HepG2 (cell line): ENCODE results near the gene ENPP7. TPM values are rescaled to one million over a fixed set of nuclear protein-coding genes. Genes with fewer than 3 reads are reported as not detected.

ENCODE experiments used
- AGO1 ChIP-seq: fragments of 200-400 bp; formaldehyde crosslinking; IDR thresholded peaks from 2 replicates; pipeline ENCODE4 v1.6.1; 2017; ENCODE audit warnings: mild to moderate bottlenecking, low read depth, low read length, moderate library complexity; ENCODE audit not compliant: poor library complexity, severe bottlenecking
- AKAP8 ChIP-seq: sonication (generic); formaldehyde crosslinking; IDR thresholded peaks from 2 replicates; pipeline ENCODE4 v1.5.1; 2020; ENCODE audit warnings: mild to moderate bottlenecking, missing genetic modification reagents
- CREM ChIP-seq, 2 experiments: sonication (generic) in 1 of 2; formaldehyde crosslinking in 1 of 2; IDR thresholded peaks; 2 replicates each; pipeline versions ENCODE4 v1.4.0 to v1.6.1; 2016 to 2020; ENCODE audit warnings: antibody characterized with exemption in 1 of 2, mild to moderate bottlenecking in 1 of 2, missing genetic modification reagents in 1 of 2
- EEA1 ChIP-seq: sonication (generic); formaldehyde crosslinking; IDR thresholded peaks from 2 replicates; pipeline ENCODE4 v1.5.1; 2020; ENCODE audit warnings: mild to moderate bottlenecking, missing genetic modification reagents, borderline replicate concordance
- HIVEP1 ChIP-seq: sonication (generic); formaldehyde crosslinking; IDR thresholded peaks from 2 replicates; pipeline ENCODE4 v1.4.0; 2020; ENCODE audit warnings: mild to moderate bottlenecking, missing genetic modification reagents
- HOXA3 ChIP-seq: sonication (generic); formaldehyde crosslinking; IDR thresholded peaks from 2 replicates; pipeline ENCODE4 v1.5.0; 2020; ENCODE audit warnings: missing genetic modification reagents
- MLLT10 ChIP-seq: sonication (generic); formaldehyde crosslinking; IDR thresholded peaks from 2 replicates; pipeline ENCODE4 v1.4.0; 2020; ENCODE audit warnings: missing genetic modification reagents
- PRPF4 ChIP-seq: fragments of 200-400 bp; formaldehyde crosslinking; IDR thresholded peaks from 2 replicates; pipeline ENCODE4 v1.6.1; 2016; ENCODE audit warnings: low read length, low read depth; ENCODE audit not compliant: poor library complexity, severe bottlenecking
- RORA ChIP-seq: sonication (generic); formaldehyde crosslinking; IDR thresholded peaks from 2 replicates; pipeline ENCODE4 v1.5.0; 2020; ENCODE audit warnings: mild to moderate bottlenecking, missing genetic modification reagents, moderate library complexity
- SIN3A ChIP-seq: IDR thresholded peaks from 2 replicates; pipeline ENCODE4 v1.6.1; 2011; ENCODE audit warnings: low read depth, mild to moderate bottlenecking, control low read depth, low read length, borderline replicate concordance
- SNAPC4 ChIP-seq: sonication (generic); formaldehyde crosslinking; IDR thresholded peaks from 2 replicates; pipeline ENCODE4 v1.4.0; 2020; ENCODE audit warnings: mild to moderate bottlenecking, missing genetic modification reagents
- ZBTB20 ChIP-seq: sonication (generic); formaldehyde crosslinking; IDR thresholded peaks from 2 replicates; pipeline ENCODE4 v1.8.1; 2023; ENCODE audit warnings: missing genetic modification reagents, low read depth, mild to moderate bottlenecking, borderline replicate concordance
- ZNF136 ChIP-seq: sonication (generic); formaldehyde crosslinking; IDR thresholded peaks from 2 replicates; pipeline ENCODE4 v1.8.1; 2022; ENCODE audit warnings: low read depth, mild to moderate bottlenecking, moderate library complexity, missing genetic modification reagents
- ZNF367 ChIP-seq: sonication (generic); formaldehyde crosslinking; IDR thresholded peaks from 2 replicates; pipeline ENCODE4 v1.4.0; 2020; ENCODE audit warnings: missing genetic modification reagents, borderline replicate concordance
- ZNF563 ChIP-seq: sonication (generic); formaldehyde crosslinking; IDR thresholded peaks from 2 replicates; pipeline ENCODE4 v1.8.0; 2022; ENCODE audit warnings: mild to moderate bottlenecking, moderate library complexity, missing genetic modification reagents
- ZNF703 ChIP-seq: sonication (generic); formaldehyde crosslinking; IDR thresholded peaks from 2 replicates; pipeline ENCODE4 v1.5.1; 2020; ENCODE audit warnings: missing genetic modification reagents, mild to moderate bottlenecking, moderate library complexity, borderline replicate concordance
- ZNF737 ChIP-seq: sonication (generic); formaldehyde crosslinking; IDR thresholded peaks from 2 replicates; pipeline ENCODE4 v1.5.0; 2020; ENCODE audit warnings: missing genetic modification reagents, mild to moderate bottlenecking, borderline replicate concordance
- ZNF746 ChIP-seq: sonication (generic); formaldehyde crosslinking; IDR thresholded peaks from 2 replicates; pipeline ENCODE4 v1.8.0; 2022; ENCODE audit warnings: mild to moderate bottlenecking, missing genetic modification reagents
- polyA plus RNA-seq, 8 experiments: library from polyadenylated mRNA; depleted of rRNA in 3 of 8; stranded (reverse) in 7 of 8; unstranded in 1 of 8; fragments of >200 nt; fragmentation: Illumina TruSeq in 4 of 8; extraction: Trizol in 4 of 8; gene quantifications; 2 replicates each; pipeline versions ENCODE4 v1.2.1 to v1.2.3, GENCODE V29; 2011 to 2016; ENCODE audit warnings: low read depth in 4 of 8, missing spikeins in 1 of 8, mixed read lengths in 1 of 8; ENCODE audit not compliant: insufficient read depth in 1 of 8
- total RNA-seq, 5 experiments: library from RNA; depleted of rRNA; stranded (reverse); fragments of >200 nt; fragmentation: Illumina TruSeq; extraction: Trizol; gene quantifications; 2 replicates each; pipeline ENCODE4 v1.2.3, GENCODE V29; 2016; ENCODE audit warnings: low read depth in 1 of 5
- TF ChIP-seq, protein P1 (sequence below): IDR thresholded peaks from 2 replicates; pipeline ENCODE4 v1.6.1; 2016; ENCODE audit warnings: low read depth, control low read depth
- TF ChIP-seq, protein P2 (sequence below): sonication (generic); formaldehyde crosslinking; IDR thresholded peaks from 2 replicates; pipeline ENCODE4 v1.8.0; 2022; ENCODE audit warnings: missing genetic modification reagents, mild to moderate bottlenecking, inconsistent platforms, borderline replicate concordance

Gene ENPP7
- total and polyA plus RNA-seq, 2 of the 13 experiments (the other 11 are each of a cell fraction or from before 2014, with no cell fraction given) = 1.1 to 2.2 TPM

- TF ChIP-seq SNAPC4 (CRISPR knock-in tag) = 0 out of 2 replicates have a peak, but pooled peaks have one; percentile 27
- TF ChIP-seq CREM (IDR thresholded peaks at IDR 0.05) = no peak
- TF ChIP-seq CREM (CRISPR knock-in tag; IDR thresholded peaks at IDR 0.05) = 0 out of 2 replicates have a peak, but pooled peaks have one; percentile 11
- peak; percentile 65; the same call in 1 of the 2 replicates for TF ChIP-seq ZNF746 (CRISPR knock-in tag)
- 0 out of 2 replicates have a peak, but pooled peaks have one; percentile 62 for TF ChIP-seq HOXA3
- 0 out of 2 replicates have a peak, but pooled peaks have one; percentile 56 for TF ChIP-seq EEA1
- no peak for TF ChIP-seq ZNF136 (CRISPR knock-in tag)
- TF ChIP-seq, protein P1, sequence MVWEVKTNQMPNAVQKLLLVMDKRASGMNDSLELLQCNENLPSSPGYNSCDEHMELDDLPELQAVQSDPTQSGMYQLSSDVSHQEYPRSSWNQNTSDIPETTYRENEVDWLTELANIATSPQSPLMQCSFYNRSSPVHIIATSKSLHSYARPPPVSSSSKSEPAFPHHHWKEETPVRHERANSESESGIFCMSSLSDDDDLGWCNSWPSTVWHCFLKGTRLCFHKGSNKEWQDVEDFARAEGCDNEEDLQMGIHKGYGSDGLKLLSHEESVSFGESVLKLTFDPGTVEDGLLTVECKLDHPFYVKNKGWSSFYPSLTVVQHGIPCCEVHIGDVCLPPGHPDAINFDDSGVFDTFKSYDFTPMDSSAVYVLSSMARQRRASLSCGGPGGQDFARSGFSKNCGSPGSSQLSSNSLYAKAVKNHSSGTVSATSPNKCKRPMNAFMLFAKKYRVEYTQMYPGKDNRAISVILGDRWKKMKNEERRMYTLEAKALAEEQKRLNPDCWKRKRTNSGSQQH (CRISPR knock-in tag) = 0 out of 2 replicates have a peak, but pooled peaks have one; percentile 37
- TF ChIP-seq MLLT10 (CRISPR knock-in tag) = no peak
- 0 out of 2 replicates have a peak, but pooled peaks have one; percentile 24 for TF ChIP-seq SIN3A
- TF ChIP-seq ZNF737 = 0 out of 2 replicates have a peak, but pooled peaks have one; percentile 65
- TF ChIP-seq ZNF703 (CRISPR knock-in tag) = 0 out of 2 replicates have a peak, but pooled peaks have one; percentile 44
- peak; percentile 82 for TF ChIP-seq ZNF563 (CRISPR knock-in tag)
- TF ChIP-seq AKAP8 = 0 out of 2 replicates have a peak, but pooled peaks have one; percentile 51
- TF ChIP-seq ZNF367 = peak; percentile 55; the same call in 1 of the 2 replicates
- TF ChIP-seq HIVEP1 (CRISPR knock-in tag) = peak; percentile 9; the same call in 1 of the 2 replicates
- no peak for TF ChIP-seq AGO1
- 0 out of 2 replicates have a peak, but pooled peaks have one; percentile 20 for TF ChIP-seq ZBTB20 (CRISPR knock-in tag)
- TF ChIP-seq PRPF4 = no peak
- TF ChIP-seq, protein P2, sequence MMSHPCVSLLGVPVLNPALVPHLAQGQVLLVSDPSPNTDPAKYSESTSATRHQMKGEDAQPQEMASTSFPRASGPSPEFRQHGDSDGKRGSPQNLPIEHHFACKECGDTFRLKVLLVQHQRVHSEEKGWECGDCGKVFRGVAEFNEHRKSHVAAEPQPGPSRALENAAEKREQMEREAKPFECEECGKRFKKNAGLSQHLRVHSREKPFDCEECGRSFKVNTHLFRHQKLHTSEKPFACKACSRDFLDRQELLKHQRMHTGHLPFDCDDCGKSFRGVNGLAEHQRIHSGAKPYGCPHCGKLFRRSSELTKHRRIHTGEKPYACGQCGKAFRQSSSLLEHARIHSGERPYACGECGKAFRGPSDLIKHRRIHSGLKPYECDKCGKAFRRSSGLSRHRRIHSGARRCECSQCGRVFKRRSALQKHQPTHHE (CRISPR knock-in tag) = 0 out of 2 replicates have a peak, but pooled peaks have one; percentile 49
- TF ChIP-seq RORA (CRISPR knock-in tag) = no peak
Observed at GRCh38 chr17:79789943-79790804, 59.4 kb downstream of the ENPP7 start (continued).
